GM18519 (cell line): ENCODE measurements around the gene DYNC2H1.
"Not testable (repeated sequence)": the region's sequence is repeated elsewhere in the genome, so short reads cannot be mapped to it uniquely, and the experiment has no call there.

ENCODE experiments used
- ATAC-seq: cut with Tn5 transposase; IDR thresholded peaks from one replicate; pipeline ENCODE4 v1.9.1; 2021; ENCODE audit warnings: mild to moderate bottlenecking, moderate library complexity; ENCODE audit not compliant: unreplicated experiment, low FRiP score

DYNC2H1 gene

GRCh38 chr11:103364687-103365086 is 255.5 kb downstream of the DYNC2H1 start:
- ATAC-seq, result no peak

GRCh38 chr11:103367650-103368049 is 258.4 kb downstream of the DYNC2H1 start:
- no peak for ATAC-seq

DNA sequence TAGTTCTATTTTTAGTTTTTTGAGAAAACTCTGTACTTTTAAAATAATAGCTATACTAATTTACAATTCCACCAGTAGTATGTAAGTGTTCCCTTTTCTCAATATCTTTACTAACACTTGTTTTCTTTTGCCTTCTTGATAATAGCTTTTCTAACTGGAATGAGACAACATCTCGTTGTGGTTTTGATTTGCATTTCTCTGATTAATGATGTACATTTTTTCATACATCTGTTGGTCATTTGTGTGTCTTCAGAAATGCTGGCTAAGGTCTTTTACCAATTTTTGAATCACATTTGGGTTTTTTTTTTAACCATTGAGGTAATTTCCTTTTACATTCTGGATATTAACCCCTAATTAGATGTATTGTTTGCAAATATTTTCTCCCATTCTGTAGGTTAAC is 258.9 kb downstream of the DYNC2H1 start:
- ATAC-seq, result no peak

GRCh38 chr11:103370076-103370475 is 260.9 kb downstream of the DYNC2H1 start:
- no peak for ATAC-seq

- no peak for ATAC-seq
These were observed 263.7 kb downstream of the DYNC2H1 start for GRCh38 chr11:103372906-103373305.

DNA sequence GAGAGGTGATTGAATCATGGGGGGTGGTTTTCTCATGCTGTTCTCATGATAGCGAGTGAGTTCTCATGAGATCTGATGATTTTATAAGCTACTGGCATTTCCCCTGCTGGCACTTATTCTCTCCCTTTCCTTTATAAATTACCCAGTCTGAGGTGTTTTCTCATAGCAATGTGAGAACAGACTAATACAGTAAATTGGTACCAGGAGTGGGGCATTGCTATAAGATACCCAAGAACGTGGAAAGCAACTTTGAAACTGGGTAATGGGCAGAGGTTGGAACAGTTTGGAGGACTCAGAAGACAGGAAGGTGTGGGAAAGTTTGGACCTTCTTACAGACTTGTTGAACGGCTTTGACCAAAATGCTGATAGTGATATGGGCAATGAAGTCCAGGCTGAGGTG is 265.0 kb downstream of the DYNC2H1 start:
- ATAC-seq, result not testable (repeated sequence)

DNA sequence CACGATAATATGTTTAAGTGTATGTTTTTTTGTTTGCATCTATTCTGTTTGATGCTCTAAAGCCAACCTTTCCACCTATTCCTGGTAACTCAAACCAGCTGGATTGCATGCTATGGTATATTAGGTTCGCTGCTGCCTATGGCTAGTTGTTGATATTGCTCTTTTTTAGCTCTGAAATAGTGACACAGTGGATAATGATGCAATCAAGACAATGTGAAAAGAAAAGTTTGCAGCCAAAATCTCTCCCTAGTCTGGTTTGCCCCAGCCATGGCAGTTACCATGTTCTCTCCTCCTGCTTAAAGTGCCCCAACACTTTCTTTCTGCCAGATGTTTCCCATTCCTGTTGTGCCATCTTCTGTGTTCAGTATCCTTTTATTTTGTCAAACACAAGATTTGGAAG is 269.7 kb downstream of the DYNC2H1 start:
- ATAC-seq, result no peak

- no peak for ATAC-seq
These were observed 270.8 kb downstream of the DYNC2H1 start for GRCh38 chr11:103380031-103380430.

DNA sequence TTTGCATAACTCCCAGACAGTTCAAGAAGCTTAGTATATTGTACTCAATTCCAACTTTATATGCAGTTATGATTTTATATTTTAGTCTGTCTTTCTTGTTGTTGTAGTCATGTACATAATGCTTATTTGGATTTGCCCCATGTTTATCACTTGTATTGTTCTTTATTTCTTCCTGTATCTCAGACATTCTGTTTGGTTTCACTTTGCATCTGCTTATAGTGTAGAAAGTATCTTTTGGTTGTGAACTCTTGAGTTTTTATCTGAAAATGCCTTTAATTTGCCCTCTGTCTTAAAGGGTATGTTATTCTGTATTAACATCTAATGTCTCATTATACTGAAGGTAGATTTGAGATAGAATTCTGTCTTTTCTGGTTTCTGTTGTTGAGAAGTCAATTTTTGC is 275.4 kb downstream of the DYNC2H1 start:
- no peak for ATAC-seq

DNA sequence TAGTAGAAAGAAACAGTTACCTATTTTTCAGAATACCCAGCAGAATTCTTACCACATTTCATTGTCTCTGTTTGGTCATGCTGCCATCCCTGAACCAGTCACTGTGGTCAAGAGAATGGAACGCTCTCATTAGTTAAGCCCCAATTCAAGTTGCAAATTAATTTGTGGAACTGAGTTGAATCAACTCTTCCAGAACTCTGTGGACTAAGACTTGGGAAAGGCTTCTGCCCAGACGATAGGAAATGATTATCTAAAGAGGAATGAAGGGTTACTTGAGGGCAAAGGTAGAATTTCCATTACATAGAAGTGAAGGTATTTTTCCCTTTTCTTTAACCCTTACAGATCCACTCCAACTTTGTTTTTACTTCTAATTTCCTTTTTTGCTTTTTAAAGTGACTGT is 286.4 kb downstream of the DYNC2H1 start:
- no peak for ATAC-seq

- ATAC-seq, result no peak
These were observed 287.0 kb downstream of the DYNC2H1 start for GRCh38 chr11:103396237-103396636.

DNA sequence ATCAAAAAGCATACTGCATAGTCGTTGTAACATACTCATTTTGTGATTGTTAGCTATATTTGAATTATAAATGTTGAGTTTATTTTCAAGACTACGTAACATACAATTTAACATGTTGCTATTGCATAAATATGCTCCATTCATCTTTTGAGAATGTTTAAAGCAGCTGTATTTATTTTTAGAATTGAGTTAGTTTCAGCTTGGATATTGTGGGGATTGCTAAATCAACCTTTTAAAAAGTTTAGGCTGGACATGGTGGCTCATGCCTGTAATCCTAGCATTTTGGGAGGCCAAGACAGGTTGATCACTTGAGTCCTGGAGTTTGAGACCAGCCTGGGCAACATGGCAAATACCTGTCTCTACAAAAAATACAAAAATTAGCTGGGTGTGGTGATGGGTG is 288.1 kb downstream of the DYNC2H1 start:
- ATAC-seq, result no peak

- ATAC-seq, result no peak
These were observed 289.6 kb downstream of the DYNC2H1 start for GRCh38 chr11:103398829-103399228.

- ATAC-seq, result no peak
These were observed 297.1 kb downstream of the DYNC2H1 start for GRCh38 chr11:103406357-103406756.

- no peak for ATAC-seq
These were observed 298.4 kb downstream of the DYNC2H1 start for GRCh38 chr11:103407641-103408040.

- ATAC-seq, result no peak
These were observed 304.2 kb downstream of the DYNC2H1 start for GRCh38 chr11:103413266-103413888.

DNA sequence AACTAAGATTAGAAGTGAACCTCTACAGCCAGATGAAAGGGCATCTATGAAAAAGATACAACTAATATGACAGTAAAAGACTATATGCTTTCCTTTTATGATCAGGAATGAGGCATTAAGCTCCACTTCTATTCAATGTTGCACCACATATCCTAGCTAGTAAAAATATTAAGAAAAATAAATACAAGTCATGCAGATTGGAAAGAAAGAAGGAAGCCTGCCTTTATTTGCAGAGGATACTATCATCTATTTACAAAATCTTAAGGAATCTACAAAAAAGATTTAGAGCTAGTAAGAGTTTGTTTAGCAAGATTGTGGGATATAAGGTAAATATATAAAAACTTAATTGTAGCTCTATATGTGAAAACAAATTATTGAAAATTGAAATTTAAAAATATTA is 308.8 kb downstream of the DYNC2H1 start:
- no peak for ATAC-seq

DNA sequence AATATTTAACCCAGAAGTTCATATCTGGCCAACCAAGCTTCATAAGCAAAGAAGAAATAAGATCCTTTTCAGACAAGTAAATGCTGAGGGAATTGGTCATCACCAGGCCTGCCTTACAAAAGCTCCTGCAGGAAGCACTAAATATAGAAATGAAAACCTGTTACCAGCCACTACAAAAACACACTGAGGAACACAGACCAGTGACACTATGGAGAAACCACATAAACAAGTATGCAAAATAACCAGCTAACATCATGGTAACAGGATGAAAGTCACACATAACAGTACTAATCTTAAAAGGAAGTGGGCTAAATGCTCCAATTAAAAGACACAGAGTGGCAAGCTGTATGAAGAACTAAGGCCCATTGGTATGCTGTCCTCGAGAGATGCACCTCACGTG is 311.4 kb downstream of the DYNC2H1 start:
- no peak for ATAC-seq

DNA sequence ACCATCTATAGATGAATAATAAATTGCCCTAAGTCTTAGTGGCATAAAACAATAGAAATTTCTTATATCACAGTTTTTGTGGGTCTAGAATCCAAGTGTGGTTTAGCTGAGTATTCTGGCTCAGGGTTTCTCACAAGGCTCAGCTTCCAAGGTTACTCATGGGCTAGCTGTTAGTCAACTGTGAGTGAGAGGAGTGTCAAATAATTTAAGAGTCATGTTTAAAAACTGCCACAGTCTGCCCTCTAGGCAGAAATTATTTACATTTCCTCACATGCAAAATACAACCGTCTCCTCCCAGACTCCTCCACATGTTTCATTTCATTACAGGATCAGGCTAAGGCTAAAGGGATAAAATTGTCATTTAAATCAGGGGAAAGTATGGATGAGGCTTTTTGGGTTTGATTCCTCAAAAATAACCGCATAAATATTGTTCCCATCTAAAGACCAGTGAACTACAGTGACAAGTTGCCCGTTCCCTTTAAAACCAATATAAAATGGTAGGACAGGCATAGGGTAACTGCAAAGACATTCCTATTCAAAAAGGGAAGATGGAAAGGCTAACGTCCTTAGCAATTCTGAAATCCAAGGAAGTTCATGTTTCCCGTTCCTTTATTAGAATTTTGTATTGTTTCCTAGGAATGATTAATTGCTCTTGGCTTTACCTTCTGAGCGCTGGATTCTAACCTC is 324.3 kb downstream of the DYNC2H1 start:
- ATAC-seq, result no peak

- no peak for ATAC-seq
These were observed 324.8 kb downstream of the DYNC2H1 start for GRCh38 chr11:103434073-103434411.

GRCh38 chr11:103436131-103436770 is 327.0 kb downstream of the DYNC2H1 start:
- no peak for ATAC-seq

DNA sequence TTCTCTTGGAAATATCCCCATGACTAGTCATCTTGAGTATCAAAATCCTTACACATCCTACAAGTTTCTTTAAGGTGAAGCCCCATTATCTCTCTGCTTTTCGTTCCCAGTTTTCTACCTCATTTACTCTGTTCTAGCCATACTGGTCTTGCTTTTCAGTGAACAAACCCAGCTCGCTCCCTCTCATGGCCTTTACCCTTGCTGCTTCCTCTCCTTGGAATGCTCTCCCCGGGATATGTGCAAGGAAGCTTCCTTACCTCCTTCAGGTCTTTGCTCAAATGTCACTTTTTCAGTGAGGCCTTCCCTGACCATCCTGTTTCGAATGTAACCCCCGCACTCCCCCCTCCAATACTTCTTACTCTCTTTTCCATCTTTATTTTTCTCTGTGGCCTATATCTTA is 331.8 kb downstream of the DYNC2H1 start:
- no peak for ATAC-seq
